Globus pallidus (tissue), 1 donor: ENCODE measurements around the gene DDX28.
"Not testable (repeated sequence)": the region's sequence is repeated elsewhere in the genome, so short reads cannot be mapped to it uniquely, and the experiment has no call there.

ENCODE experiments used
- DNase-seq: peaks from one replicate; pipeline ENCODE4 v3.0.0-alpha.2; 2015; ENCODE audit warnings: low spot score

Gene DDX28

DNA sequence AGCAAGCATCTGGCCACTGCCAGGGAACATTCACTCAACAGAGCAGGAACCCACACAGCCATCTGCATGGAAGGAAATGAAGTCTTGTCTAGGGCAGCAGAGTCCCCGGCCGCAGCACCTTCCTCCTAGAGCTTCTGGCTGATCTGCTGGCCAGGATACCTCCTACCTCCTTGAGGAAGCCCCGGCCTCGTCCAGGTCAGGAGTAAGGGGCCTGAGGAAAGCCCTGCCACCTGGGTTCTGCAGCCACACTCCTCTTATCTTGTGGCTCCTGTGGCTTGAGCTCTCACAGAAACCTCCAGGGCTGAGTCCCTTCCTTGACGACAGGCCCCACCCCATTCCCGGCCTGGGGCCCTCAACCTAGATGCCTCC lies 29.0 kb downstream of the DDX28 start:
- not testable (repeated sequence) for DNase-seq

DNA sequence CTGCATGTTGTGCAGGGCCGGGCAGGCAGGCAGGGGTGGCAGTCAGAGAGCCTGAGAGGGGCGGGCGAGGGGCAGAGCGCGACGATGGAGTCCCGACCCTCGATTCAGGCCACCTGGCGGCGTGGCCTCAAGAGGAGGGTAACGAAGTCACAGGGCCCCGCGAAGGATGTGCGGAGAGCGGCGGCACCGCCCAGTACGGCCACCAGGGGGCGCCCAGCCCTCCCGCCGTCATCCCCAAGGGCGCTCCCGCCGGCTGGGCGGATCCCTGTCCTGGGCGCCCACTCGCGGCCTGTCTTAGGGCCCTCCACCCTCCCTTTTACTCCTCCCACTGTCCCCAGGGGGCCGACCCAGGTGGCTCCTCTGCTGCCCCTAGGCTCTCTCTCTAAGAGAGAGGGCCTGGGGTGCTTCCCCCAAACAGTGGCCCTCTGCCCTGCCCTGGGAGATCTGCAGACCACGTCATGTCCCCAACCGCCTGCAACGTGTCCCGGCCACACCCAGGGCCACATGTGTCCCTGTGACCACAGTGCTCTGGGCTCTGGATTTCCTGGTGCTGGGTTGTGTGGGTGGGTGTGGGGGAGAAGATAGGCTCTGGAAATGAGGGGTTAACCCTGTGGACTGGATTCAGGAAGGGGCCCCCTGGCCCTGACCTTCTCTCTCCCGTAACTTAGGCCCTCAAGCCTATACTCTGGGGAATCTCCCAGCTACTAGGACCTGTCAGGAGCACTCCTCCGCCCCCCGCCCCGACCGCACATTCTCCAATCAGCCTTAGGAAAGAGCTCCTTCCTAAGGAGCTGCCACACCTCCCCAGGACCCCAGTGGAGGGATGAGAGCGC lies 29.6 kb downstream of the DDX28 start:
- peak; percentile 51 for DNase-seq

DNA sequence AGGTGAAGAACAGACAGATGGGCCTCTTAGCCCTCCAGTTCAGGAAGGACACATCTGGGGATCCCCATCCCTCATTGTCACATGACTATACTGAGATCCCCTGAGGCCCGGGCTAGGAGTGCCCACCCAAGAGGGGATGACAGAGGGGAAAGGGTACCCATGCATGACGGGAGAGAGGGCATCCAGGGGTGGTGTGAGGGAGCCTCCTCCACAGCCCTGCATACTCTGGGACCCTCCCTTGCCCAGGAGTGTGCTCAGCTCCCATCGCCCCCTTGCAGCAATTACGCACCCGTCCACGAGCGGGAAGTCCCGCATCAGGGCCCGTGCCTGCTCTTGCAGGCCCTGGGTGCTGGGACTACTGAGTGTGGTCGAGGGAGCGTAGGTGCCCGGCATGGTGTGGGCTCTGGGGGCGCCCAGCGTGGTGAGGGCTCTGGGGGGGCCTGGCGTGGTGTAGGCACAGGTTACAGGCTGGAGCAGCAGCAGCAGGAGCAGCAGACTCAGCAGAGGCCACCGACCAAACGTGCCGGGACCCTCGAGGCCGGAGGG lies 30.3 kb downstream of the DDX28 start:
- DNase-seq: no peak

DNA sequence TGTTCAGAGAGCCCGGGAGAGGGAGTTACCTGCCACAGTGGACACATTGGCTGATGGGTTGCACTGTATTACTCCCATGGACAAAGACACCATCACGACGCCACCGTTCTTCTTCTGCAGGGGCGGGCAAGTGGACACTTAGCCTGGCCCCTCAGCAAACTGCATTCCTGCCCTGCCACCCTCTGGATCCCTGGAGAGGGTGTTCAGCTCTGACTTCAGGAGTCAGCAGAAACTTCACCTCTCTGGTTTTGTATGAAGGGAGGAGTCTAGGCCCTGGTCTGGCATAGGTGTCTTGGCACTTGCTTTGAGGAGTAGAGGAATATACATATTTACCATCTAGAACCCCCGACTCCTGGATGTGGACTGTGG lies 33.0 kb downstream of the DDX28 start:
- no peak for DNase-seq

DNA sequence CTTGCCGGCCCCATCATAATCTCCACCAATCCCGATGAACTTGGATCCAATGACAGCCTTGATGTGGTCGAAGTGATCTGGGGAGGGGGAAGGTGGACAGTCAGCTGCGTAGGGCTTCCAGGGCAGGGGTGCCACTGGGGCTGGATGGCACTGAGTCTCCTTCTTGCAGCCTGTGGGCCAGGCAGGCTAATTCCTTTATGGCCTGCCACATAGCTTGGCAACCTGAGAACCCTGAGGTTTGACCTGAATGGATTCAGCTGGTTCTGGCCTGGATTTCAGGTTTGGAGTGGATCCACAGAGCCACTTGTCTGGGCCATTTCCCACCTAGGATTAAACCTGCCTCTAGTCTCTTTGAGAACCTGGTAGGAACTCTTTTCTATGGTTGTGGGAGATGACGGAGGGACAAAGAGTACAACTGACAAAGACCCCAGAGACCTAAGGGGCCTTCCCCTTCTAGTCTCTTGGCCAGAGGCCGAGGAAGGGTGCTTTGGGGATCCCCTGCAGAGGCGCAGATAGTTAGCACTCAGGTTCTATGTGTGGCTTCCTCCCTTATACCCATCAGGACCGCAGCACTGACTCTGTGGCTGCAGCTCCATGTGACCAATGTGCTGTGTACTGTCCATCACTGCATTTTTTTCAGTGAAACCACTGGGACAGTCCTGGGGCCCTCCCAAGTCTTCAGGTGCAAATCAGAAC lies 33.6 kb downstream of the DDX28 start:
- DNase-seq: no peak

DNA sequence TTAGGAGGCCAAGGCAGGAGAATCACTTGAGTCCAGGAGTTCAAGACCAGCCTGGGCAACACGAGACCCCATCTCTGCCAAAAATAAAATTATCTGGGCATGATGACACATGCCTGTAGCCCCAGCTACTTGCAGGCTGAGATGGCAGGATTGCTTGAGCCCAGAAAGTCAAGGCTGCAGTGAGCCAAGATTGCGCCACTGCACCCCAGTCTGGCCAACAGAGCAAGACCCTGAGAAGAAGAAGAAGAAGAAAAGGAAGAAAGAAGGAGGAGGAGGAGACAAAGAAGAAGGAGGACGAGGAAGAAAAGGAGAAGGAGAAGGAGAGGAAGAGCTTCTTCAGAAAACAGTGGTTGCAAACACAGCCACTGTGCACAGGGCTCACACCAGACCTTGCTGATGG lies 34.4 kb downstream of the DDX28 start:
- DNase-seq: no peak

- DNase-seq: peak; percentile 41
These were observed 35.4 kb downstream of the DDX28 start for GRCh38 chr16:67987460-67988160.

GRCh38 chr16:67986949-67987348 lies 36.1 kb downstream of the DDX28 start:
- no peak for DNase-seq

DNA sequence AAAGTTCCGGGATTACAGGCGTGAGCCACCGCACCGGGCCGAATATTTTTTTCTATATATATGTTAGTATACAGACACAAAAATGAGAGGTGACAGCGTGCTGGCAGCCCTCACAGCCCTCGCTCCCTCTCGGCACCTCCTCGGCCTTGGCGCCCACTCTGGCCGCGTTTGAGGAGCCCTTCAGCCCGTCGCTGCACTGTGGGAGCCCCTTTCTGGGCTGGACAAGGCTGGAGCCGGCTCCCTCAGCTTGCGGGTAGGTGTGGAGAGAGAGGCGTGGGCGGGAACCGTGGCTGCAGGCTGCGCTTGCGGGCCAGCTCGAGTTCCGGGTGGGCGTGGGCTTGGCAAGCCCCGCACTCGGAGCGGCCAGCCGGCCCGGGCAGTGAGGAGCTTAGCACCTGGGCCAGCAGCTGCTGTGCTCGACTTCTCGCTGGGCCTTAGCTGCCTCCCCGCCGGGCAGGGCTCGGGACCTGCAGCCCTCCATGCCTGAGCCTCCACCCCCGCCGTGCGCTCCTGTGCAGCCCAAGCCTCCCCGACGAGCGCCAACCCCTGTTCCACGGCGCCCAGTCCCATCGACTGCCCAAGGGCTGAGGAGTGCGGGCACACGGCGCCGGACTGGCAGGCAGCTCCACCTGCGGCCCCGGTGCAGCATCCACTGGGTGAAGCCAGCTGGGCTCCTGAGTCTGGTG lies 40.9 kb downstream of the DDX28 start:
- no peak for DNase-seq

DNA sequence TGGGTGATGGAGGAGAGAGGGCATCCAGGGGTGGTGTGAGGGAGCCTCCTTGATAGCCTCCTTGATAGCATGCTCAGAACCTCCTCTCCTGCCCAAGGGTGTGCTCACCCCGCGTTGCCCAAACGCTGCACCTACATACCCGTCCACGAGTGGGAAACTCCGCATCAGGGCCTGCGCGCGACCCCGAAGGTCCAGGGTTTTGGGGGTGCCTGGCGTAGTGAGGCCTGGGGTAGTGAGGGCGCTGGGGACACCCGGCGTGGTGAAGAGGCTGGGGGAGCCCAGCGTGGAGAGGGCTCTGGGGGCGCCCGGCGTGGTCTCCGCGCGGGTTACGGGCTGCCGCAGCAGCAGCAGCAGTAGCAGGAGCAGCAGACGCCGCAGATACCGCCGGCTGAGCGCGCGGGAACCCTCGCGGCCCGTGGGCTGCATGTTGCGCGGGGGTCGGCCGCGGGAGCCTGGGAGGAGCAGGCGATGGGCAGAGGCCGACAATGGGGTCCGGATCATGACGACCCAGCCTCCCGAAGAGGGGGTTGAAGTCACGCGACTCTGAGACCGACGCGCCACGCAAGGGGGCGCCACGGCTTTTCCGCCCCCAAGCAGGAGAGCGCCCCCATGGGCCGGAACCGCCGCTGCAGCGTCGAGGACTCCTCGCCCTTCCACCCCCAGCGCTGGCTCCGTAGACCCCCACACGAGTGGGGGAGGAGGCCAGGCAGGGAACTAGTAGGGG lies 42.9 kb downstream of the DDX28 start, which contains the start of gene DPEP3:
DPEP3 (minus strand) TSS at position 545 of the 724 bp plus-strand sequence; CDS start at position 426, 119 bp downstream.
- no peak for DNase-seq

DNA sequence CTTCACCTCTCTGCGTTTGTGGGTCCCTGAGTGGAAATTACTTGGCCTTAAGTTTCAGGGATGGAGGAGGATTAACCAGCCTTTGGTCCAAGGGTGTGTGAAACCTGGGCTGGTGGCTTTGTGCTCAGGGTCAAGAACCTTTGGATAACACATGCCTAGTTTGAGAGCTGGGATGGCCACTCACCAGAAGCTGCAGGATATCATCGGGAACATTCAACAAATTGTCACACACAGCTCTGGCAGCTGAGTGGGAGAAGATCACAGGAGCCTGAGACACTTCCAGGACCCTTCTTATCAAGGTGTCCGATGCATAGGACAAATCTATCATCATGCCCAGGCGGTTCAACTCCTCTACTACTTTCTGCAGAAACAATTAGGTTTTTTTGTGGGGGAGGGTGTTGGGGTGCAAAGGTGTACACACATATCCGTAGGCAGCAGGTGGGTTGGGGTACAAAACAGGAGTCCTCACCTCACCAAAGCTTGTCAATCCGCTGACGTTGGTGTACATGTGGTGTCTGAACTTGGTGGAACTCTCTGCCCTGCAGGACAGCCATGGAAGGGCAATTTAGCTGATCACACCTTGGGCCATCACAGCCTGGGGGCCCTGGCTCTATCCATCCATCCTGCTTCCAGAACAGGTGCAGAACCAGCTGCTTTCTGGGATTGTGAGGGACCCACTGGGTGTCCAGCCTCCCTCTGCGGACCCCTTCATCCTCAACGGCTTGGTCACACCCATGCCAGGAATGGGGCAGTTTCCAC lies 45.4 kb downstream of the DDX28 start:
- no peak for DNase-seq

- DNase-seq: no peak
These were observed 46.0 kb downstream of the DDX28 start for GRCh38 chr16:67977005-67977404.

GRCh38 chr16:67976205-67976604 lies 46.8 kb downstream of the DDX28 start:
- no peak for DNase-seq

- no peak for DNase-seq
These were observed 47.5 kb downstream of the DDX28 start for GRCh38 chr16:67975321-67976105.

DNA sequence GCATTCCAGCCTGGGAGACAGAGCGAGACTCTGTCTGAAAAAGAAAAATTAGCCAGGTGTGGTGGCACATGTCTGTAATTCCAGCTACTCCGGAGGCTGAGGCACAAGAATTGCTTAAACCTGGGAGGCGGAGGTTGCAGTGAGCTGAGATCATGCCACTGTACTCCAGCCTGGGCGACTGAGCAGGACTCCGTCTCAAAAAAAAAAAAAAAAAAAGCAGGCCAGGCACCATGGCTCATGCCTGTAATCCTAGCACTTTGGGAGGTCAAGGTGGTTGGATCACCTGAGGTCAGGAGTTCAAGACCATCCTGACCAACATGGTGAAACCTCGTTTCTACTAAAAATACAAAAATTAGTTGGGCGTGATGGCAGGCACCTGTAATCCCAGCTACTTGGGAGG lies 50.7 kb downstream of the DDX28 start:
- not testable (repeated sequence) for DNase-seq

DNA sequence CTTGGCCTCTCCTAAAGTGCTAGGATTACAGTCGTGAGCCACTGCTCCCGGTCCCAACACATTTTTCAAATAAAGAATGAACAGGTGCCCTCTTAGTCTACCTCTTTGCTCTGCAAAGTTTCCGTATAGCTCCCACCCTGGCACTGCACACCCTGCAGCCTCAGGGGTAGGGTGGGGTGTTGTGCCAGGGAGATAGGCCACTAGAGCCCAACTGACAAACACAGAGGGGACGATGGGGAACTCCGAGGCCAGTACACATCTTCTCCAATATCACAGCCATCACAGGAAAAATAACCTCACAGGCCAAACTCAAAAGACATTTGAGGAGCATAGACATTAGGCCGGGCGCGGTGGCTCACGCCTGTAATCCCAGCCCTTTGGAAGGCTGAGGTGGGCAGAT lies 51.9 kb downstream of the DDX28 start:
- no peak for DNase-seq
